Right renal pelvis (tissue), 4 donors: Measurements from ENCODE around the gene SORL1. TPM values are rescaled to one million over a fixed set of nuclear protein-coding genes. Genes with fewer than 3 reads are reported as not detected.

Source experiments
- DNase-seq, 4 donors: peaks; one replicate each; pipeline ENCODE4 v3.0.0-alpha.2; 2013; ENCODE audit warnings: low read depth in 4 of 4, low spot score in 3 of 4, missing footprints in 1 of 4
- polyA plus RNA-seq, 4 donors: library from polyadenylated mRNA; unstranded; fragments of 120-200 nt; gene quantifications; one replicate each; pipeline ENCODE4 v1.2.1, GENCODE V29; 2013; ENCODE audit not compliant: insufficient read length in 4 of 4

SORL1 gene
- polyA plus RNA-seq, 4 donors: 34.3 to 63.0 (median 35.5) TPM

- DNase-seq: no peak
These were observed 2.5 kb upstream of the SORL1 start for GRCh38 chr11:121449626-121450025.

- no peak for DNase-seq
These were observed 1.7 kb upstream of the SORL1 start for GRCh38 chr11:121450401-121450800.

GRCh38 chr11:121451178-121451985 is 732 bp upstream of the SORL1 start:
- DNase-seq: no peak

GRCh38 chr11:121452609-121453150 is 566 bp downstream of the SORL1 start, which contains the start of gene SORL1-AS1:
Gene SORL1-AS1 (minus strand): TSS chr11:121452967.
- DNase-seq: no peak

GRCh38 chr11:121453589-121454299 is 1.6 kb downstream of the SORL1 start:
- no peak for DNase-seq

GRCh38 chr11:121455115-121455514 is 3.0 kb downstream of the SORL1 start:
- DNase-seq: no peak

- DNase-seq: no peak
These were observed 4.0 kb downstream of the SORL1 start for GRCh38 chr11:121456151-121456550.

GRCh38 chr11:121456816-121457431 is 4.8 kb downstream of the SORL1 start:
- no peak for DNase-seq

- no peak for DNase-seq
These were observed 6.4 kb downstream of the SORL1 start for GRCh38 chr11:121458551-121458950.

- DNase-seq: no peak
These were observed 7.4 kb downstream of the SORL1 start for GRCh38 chr11:121459413-121460017.

- no peak for DNase-seq
These were observed 8.9 kb downstream of the SORL1 start for GRCh38 chr11:121460941-121461514.

- DNase-seq: no peak
These were observed 9.7 kb downstream of the SORL1 start for GRCh38 chr11:121461843-121462242.

GRCh38 chr11:121463689-121464335 is 11.7 kb downstream of the SORL1 start:
- DNase-seq: no peak

GRCh38 chr11:121464352-121464946 is 12.3 kb downstream of the SORL1 start:
- no peak for DNase-seq

- no peak for DNase-seq
These were observed 13.6 kb downstream of the SORL1 start for GRCh38 chr11:121465709-121466062.

GRCh38 chr11:121466063-121466794 is 14.1 kb downstream of the SORL1 start:
- peak in 2 of 4 donors; percentile 38 to 65 for DNase-seq

- no peak for DNase-seq
These were observed 15.4 kb downstream of the SORL1 start for GRCh38 chr11:121467471-121467870.

- no peak for DNase-seq
These were observed 15.9 kb downstream of the SORL1 start for GRCh38 chr11:121467965-121468364.

GRCh38 chr11:121469910-121470309 is 17.8 kb downstream of the SORL1 start:
- DNase-seq: no peak
